Neural progenitor cell (in vitro differentiated cells): ENCODE results near the gene NCF2. TPM values are rescaled to one million over a fixed set of nuclear protein-coding genes. Genes with fewer than 3 reads are reported as not detected.

ENCODE experiments used
- DNase-seq: peaks from one replicate; pipeline ENCODE4 v3.0.0-alpha.2; 2016; ENCODE audit warnings: low spot score
- H2AFZ ChIP-seq: fragments of 200-600 bp; sonication (generic); replicated peaks from 2 replicates; pipeline ENCODE4 v1.6.1; 2016; ENCODE audit warnings: antibody characterized with exemption
- H3F3A ChIP-seq: fragments of 200-600 bp; sonication (generic); 2 replicates; pipeline ENCODE4 v1.6.1; 2016; ENCODE audit warnings: antibody characterized with exemption, low read depth
- H3K27ac ChIP-seq: fragments of 200-600 bp; sonication (generic); 2 replicates; pipeline ENCODE4 v1.5.1; 2016; ENCODE audit warnings: mild to moderate bottlenecking
- H3K27me3 ChIP-seq: fragments of 200-600 bp; sonication (generic); 2 replicates; pipeline ENCODE4 v1.6.1; 2016; ENCODE audit warnings: mild to moderate bottlenecking, moderate library complexity
- H3K36me3 ChIP-seq: fragments of 200-600 bp; sonication (generic); 2 replicates; pipeline ENCODE4 v1.5.1; 2016
- H3K4me1 ChIP-seq: fragments of 200-600 bp; sonication (generic); 2 replicates; pipeline ENCODE4 v1.6.1; 2016; ENCODE audit warnings: mixed run types
- H3K4me2 ChIP-seq: fragments of 200-600 bp; sonication (generic); 2 replicates; pipeline ENCODE4 v1.6.1; 2016
- H3K4me3 ChIP-seq: fragments of 200-600 bp; sonication (generic); 2 replicates; pipeline ENCODE4 v1.5.1; 2016
- H3K79me2 ChIP-seq: fragments of 200-600 bp; sonication (generic); 2 replicates; pipeline ENCODE4 v1.6.1; 2016; ENCODE audit warnings: low read depth
- H3K9ac ChIP-seq: fragments of 200-600 bp; sonication (generic); 2 replicates; pipeline ENCODE4 v1.6.1; 2016
- H3K9me3 ChIP-seq: fragments of 200-600 bp; sonication (generic); 2 replicates; pipeline ENCODE4 v1.5.1; 2016; ENCODE audit warnings: low read depth
- H4K20me1 ChIP-seq: fragments of 200-600 bp; sonication (generic); 2 replicates; pipeline ENCODE4 v1.6.1; 2016; ENCODE audit warnings: low read depth
- H3K27ac Mint-ChIP-seq: 3 replicates; pipeline ENCODE4 v1.8.0; 2021; ENCODE audit warnings: mixed read lengths
- H3K27me3 Mint-ChIP-seq: 2 replicates; pipeline ENCODE4 v1.8.0; 2022; ENCODE audit warnings: low read depth, mild to moderate bottlenecking, inconsistent platforms, moderate library complexity, mixed read lengths; ENCODE audit not compliant: insufficient read depth
- H3K36me3 Mint-ChIP-seq: 3 replicates; pipeline ENCODE4 v1.8.0; 2021; ENCODE audit warnings: mixed read lengths
- H3K4me1 Mint-ChIP-seq: 3 replicates; pipeline ENCODE4 v1.8.0; 2021; ENCODE audit warnings: mixed read lengths
- H3K4me3 Mint-ChIP-seq: 3 replicates; pipeline ENCODE4 v1.8.0; 2021; ENCODE audit warnings: mild to moderate bottlenecking, moderate library complexity, mixed read lengths
- H3K9me3 Mint-ChIP-seq: 3 replicates; pipeline ENCODE4 v1.8.0; 2020; ENCODE audit warnings: mixed read lengths
- EZH2 ChIP-seq: fragments of 200-600 bp; sonication (generic); IDR thresholded peaks from 2 replicates; pipeline ENCODE4 v1.6.1; 2017; ENCODE audit warnings: antibody characterized with exemption, mild to moderate bottlenecking, moderate library complexity
- EZH2phosphoT487 ChIP-seq: fragments of 200-600 bp; sonication (generic); IDR thresholded peaks from 2 replicates; pipeline ENCODE4 v1.6.1; 2017; ENCODE audit warnings: antibody characterized with exemption
- total RNA-seq: library from RNA; depleted of rRNA; stranded (reverse); fragments of >200 nt; gene quantifications from 2 replicates; pipeline ENCODE4 v1.2.3, GENCODE V29; 2015; ENCODE audit warnings: low replicate concordance
- TF ChIP-seq, protein P1 (sequence below): fragments of 200-600 bp; sonication (generic); IDR thresholded peaks from 2 replicates; pipeline ENCODE4 v1.5.1; 2017; ENCODE audit warnings: antibody characterized with exemption, mild to moderate bottlenecking

Gene NCF2
- total RNA-seq, 1 donor from 2014 or later = not detected

DNA sequence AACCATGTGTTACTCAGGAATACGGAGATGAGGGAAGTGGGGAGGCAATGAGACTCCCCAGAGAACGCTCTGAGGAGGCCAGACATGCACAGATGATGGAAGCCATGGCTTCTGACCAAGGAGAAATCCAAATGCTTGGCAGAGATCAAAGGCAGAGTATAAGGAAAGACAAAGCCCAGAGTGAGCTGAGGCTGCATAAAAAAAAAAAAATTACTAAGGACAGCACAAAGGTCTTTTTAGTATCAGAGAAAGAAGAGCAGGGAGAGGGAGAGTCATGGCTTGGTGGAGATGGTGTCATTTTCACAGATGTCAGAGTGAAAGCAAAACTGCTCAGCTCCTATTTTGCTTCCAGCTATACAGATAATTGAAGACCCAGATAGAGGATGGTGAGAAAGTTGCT lies 8.1 kb upstream of the NCF2 start:
- H3K4me1 ChIP-seq = no peaks in the 10 kb centered on the region
- H3K27ac Mint-ChIP-seq = no peak overlapping the region
- H3K9me3 Mint-ChIP-seq = no peaks in the 10 kb centered on the region
- no peak overlapping the region for H3K4me2 ChIP-seq
- no peak overlapping the region for H3K4me3 ChIP-seq
- DNase-seq = no peak
- H3K4me1 Mint-ChIP-seq = peaks cover 11% of the 10 kb centered on the region
- H3F3A ChIP-seq = no peaks in the 10 kb centered on the region
- no peaks in the 10 kb centered on the region for H3K79me2 ChIP-seq
- no peak overlapping the region for H3K9ac ChIP-seq
- no peaks in the 10 kb centered on the region for H3K36me3 ChIP-seq
- H2AFZ ChIP-seq = no peak overlapping the region
- no peak overlapping the region for H3K27ac ChIP-seq
- H3K27me3 Mint-ChIP-seq = no peaks in the 10 kb centered on the region
- TF ChIP-seq, protein P1, sequence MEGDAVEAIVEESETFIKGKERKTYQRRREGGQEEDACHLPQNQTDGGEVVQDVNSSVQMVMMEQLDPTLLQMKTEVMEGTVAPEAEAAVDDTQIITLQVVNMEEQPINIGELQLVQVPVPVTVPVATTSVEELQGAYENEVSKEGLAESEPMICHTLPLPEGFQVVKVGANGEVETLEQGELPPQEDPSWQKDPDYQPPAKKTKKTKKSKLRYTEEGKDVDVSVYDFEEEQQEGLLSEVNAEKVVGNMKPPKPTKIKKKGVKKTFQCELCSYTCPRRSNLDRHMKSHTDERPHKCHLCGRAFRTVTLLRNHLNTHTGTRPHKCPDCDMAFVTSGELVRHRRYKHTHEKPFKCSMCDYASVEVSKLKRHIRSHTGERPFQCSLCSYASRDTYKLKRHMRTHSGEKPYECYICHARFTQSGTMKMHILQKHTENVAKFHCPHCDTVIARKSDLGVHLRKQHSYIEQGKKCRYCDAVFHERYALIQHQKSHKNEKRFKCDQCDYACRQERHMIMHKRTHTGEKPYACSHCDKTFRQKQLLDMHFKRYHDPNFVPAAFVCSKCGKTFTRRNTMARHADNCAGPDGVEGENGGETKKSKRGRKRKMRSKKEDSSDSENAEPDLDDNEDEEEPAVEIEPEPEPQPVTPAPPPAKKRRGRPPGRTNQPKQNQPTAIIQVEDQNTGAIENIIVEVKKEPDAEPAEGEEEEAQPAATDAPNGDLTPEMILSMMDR = no peak
- TF ChIP-seq EZH2phosphoT487 (no peak), EZH2 (no peak)
- H3K4me3 Mint-ChIP-seq = no peak overlapping the region
- no peaks in the 10 kb centered on the region for H4K20me1 ChIP-seq
- H3K27me3 ChIP-seq = no peaks in the 10 kb centered on the region
- no peaks in the 10 kb centered on the region for H3K9me3 ChIP-seq
- H3K36me3 Mint-ChIP-seq = no peaks in the 10 kb centered on the region

DNA sequence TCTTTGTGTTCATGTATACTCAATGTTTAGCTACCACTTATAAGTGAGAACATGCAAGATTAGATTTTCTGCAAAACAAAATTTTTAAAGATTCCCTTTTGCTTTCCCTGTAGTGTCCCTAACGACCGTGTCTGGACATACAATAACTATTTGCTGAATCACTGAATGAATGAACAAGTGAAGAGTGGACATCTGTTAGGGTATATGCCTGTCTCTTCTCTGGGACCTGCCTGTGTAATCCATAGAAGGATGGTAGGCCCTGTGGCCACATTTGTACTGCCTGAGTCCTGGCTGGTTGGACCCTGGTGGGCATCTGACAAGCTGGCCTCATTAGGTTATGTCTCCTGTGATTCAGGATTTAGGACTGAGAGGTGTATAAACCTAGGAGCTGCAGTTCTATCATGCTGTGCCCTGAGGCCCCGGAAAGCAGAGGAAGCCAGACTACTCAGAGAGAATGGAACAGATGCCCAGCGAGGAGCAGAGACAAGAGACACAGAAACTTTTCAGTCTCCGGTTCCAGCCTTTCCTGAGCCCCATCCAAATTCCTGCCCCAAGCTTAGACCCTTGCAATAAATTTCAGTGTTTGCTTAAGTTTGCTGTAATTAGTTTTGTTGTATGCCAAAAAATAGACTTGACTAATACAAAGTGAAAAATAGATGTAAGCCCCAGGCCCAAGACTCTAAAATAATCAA lies 7.5 kb upstream of the NCF2 start:
- Histone ChIP-seq H3K79me2 (no peaks in the 10 kb centered on the region), H3K4me1 (no peaks in the 10 kb centered on the region), H4K20me1 (no peaks in the 10 kb centered on the region), H3K4me2 (no peak overlapping the region), H2AFZ (no peak overlapping the region), H3K36me3 (no peaks in the 10 kb centered on the region), H3K27ac (no peak overlapping the region), H3K27me3 (no peaks in the 10 kb centered on the region), H3F3A (no peaks in the 10 kb centered on the region), H3K9ac (no peak overlapping the region), H3K4me3 (no peak overlapping the region), H3K9me3 (no peaks in the 10 kb centered on the region)
- DNase-seq = no peak
- no peak overlapping the region for H3K27ac Mint-ChIP-seq
- H3K36me3 Mint-ChIP-seq = no peaks in the 10 kb centered on the region
- H3K9me3 Mint-ChIP-seq = no peaks in the 10 kb centered on the region
- peaks cover under 1% of the 10 kb centered on the region for H3K27me3 Mint-ChIP-seq
- TF ChIP-seq, protein P1 = no peak
- no peak for TF ChIP-seq EZH2phosphoT487
- no peak for TF ChIP-seq EZH2
- no peak overlapping the region for H3K4me3 Mint-ChIP-seq
- H3K4me1 Mint-ChIP-seq = peaks cover 17% of the 10 kb centered on the region

DNA sequence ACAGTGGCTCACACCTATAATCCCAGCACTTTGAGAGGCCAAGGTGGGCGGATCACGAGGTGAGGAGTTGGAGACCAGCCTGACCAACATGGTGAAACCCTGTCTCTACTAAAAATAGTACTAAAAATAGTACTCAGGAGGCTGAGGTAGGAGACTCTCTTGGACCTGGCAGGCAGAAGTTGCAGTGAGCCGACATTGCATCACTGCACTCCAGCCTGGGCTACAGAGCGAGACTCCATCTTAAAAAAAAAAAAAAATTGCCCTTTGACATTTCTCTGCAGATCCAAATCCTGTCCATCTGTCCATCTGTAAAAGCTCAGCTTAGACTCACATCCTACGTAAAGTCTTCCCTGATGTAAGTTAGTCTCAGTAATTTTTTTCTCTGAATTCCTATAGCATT lies 6.2 kb upstream of the NCF2 start:
- H3K9me3 ChIP-seq = no peaks in the 10 kb centered on the region
- no peak overlapping the region for H3K4me3 ChIP-seq
- no peaks in the 10 kb centered on the region for H3K79me2 ChIP-seq
- H4K20me1 ChIP-seq = no peaks in the 10 kb centered on the region
- TF ChIP-seq EZH2 = no peak
- TF ChIP-seq, protein P1 = no peak
- TF ChIP-seq EZH2phosphoT487 = no peak
- H3K4me1 Mint-ChIP-seq = peaks cover 22% of the 10 kb centered on the region
- peaks cover 2% of the 10 kb centered on the region for H3K27me3 Mint-ChIP-seq
- H3K27ac Mint-ChIP-seq = no peak overlapping the region
- H3K36me3 Mint-ChIP-seq = no peaks in the 10 kb centered on the region
- H3K4me2 ChIP-seq = no peak overlapping the region
- H3K9ac ChIP-seq = no peak overlapping the region
- no peaks in the 10 kb centered on the region for H3K9me3 Mint-ChIP-seq
- no peaks in the 10 kb centered on the region for H3F3A ChIP-seq
- H3K4me1 ChIP-seq = no peaks in the 10 kb centered on the region
- H3K27me3 ChIP-seq = no peaks in the 10 kb centered on the region
- DNase-seq = no peak
- no peak overlapping the region for H3K27ac ChIP-seq
- H3K4me3 Mint-ChIP-seq = no peak overlapping the region
- no peaks in the 10 kb centered on the region for H3K36me3 ChIP-seq
- no peak overlapping the region for H2AFZ ChIP-seq
